Pulmonary artery endothelial cell (primary cell): ENCODE data around the gene GAN. TPM values are rescaled to one million over a fixed set of nuclear protein-coding genes. Genes with fewer than 3 reads are reported as not detected.
"Not testable (repeated sequence)": the region's sequence is repeated elsewhere in the genome, so short reads cannot be mapped to it uniquely, and the experiment has no call there.

Source experiments
- DNase-seq: peaks from one replicate; pipeline ENCODE4 v3.0.0-alpha.2; 2011; ENCODE audit warnings: low read depth, low spot score
- total RNA-seq: library from RNA; depleted of rRNA; stranded (reverse); fragments of >200 nt; gene quantifications from 2 replicates; pipeline ENCODE4 v1.2.3, GENCODE V29; 2014

GAN gene
- total RNA-seq, 1 donor from 2014 or later, result 11.6 TPM

DNA sequence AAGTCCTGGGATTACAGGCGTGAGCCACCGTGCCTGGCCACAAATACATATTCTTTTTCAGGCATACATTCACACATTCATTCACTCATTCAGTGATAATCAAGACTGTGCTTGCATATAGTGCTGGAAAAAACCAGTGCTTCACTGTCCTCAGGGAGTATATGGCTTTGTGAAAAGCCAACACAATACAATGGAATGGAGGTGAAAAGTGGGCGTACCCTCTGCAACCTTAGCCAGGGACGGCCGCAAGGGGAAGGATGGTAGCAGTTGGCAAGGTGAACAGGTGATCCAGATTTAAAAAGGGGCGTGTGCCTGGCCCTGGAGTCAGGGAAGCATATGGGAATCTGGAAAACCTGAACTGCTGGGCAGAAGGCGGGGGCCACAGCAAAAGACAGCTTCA lies 18.1 kb upstream of the GAN start:
- DNase-seq, result no peak

DNA sequence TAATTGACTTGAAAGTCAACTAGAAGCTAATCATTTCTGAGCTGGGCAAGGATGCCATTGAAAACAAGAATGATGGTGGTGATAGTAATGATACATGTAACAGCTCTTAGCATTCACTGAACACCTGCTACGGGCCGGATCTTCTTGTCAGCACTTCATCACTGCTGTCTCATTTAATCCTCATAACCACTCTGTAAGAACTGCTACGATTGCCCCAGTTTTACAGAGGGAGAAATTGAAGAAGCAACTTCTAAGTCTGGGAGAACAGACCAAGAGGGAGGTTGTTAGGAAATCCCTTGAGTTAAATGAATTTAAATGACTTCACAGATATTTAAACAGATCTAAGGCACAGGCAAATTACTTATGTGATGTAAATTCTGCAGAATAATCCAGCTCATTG lies 7.0 kb upstream of the GAN start:
- DNase-seq, result no peak

DNA sequence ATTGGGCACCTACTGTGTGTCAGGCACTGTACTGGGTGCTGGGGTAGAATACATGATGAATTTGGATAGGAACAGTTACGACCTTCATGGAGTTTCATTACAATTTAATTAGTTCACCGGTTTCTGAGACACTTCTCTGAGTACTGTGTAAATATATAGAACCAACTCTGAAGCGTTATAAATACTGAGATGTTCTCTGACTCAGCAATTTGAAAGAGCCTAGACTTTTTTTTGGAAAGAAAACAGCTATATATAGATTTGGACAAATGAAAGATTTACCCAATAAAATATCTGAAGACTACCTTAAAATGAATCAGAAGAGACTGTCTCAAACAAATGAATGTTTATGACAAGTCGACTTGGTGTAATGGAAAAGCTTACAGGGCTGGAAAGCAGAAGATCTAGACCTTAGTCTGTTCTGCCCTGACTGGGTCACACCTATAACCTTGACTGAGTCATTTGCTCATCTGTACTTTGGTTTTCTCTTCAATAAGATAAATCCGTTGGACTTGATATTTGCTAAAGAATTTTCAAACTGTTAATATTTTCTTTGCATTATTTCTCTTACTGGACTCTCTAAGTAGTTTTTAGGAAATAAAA lies 4.6 kb upstream of the GAN start:
- DNase-seq, result no peak

DNA sequence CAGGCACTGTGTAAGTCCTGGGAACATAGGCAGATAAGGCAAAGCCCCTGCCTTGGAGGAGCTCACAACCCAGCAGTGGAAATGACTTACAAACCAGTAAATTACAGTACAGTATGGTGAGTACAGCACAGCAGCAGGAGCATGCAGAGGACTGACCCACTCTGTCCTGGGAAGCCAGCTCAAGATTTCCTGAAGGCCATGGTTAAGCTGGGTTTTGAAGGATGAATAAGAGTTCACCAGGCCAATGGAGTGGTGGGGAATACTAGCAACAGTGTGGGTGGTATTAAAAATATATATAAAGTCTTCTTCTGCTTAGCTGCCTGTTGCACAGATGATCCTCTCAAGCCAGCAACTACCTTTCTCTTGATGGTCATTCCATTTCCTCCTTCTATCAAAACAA lies 3.0 kb upstream of the GAN start:
- DNase-seq, result no peak

DNA sequence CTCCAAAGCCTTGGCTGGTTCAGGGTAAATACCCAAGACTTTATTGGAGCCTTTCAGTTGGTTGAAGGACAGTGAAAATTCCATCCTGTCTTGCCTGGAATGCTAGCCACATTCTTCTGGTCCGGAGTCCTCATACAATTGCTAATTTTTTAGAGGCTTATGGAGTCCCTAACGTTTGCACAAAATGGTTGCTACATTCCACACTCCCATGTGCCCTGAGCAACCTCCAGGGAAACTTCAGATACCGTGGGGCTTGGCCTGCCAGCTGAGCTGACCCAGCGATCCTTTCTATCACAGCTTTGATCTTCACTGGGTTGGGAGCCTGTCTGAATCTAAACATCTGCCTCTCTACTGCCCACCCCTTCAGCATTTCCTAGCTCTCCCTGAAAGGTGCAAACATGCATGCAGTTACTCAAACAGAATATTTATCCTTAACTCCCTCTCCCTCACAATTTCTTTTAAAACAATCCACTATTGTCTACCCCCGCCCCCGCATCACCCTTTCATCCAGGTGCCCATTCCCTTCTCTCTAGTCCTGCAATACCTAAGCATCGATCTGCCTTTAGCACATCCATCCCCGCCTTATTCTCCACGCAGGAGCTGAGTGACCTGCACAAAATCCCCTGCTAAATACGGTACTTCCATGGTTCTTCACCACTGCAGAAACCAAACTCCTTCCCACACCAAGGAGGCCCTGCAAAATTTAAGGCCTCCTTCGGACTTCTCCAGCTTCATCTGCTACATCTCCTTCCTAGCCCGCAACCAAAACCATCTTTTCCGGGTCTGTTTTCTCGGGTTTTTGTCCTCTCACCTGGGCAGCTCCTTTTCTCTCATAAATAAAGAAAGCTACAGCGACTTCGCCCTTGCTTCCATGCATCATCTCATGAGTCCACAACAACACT lies 810 bp upstream of the GAN start:
- DNase-seq, result no peak

DNA sequence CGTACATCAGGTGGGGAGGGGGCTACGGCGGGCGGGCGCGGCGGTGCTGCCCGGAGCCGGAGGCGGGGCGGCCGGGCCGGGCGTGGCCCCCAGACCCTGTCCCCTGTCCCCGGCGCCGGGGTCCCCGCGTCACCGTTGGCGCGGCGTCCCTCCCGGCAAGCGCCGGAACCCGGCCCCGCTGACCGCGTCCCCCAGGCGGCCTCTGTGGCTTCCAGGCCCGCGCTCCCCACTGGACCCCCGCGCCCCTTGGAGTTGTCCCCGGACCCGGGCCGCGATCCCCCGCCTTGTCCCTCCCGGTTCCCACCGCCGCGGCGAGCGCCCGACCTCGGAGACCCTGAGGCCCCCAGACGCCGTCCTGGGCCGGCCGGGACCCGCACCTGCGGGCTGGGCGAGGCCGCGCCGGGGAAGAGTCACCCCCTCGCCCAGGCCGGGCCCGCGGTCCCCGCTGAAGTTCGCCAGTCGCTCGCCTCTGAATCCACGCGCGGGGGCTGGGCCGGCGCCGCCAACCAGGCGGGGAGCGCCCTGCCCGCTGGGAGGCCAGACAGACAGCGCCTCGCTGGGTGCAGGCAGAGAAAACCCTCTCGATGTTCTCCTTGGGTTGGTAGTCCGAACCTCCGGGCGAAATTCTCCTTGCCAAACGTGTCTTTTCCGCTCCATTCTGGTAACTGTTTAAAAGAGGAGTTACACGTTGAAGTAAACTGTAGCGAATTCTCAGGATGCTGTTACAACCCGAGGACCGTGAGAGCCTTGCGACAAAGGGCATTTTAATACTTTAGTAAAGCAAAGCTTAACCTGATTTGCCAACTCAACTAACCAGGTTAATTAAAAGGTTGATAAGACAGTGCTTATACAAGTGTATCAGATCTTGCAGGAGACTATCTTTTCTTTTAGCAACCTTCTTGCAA lies 761 bp downstream of the GAN start:
- DNase-seq, result no peak

DNA sequence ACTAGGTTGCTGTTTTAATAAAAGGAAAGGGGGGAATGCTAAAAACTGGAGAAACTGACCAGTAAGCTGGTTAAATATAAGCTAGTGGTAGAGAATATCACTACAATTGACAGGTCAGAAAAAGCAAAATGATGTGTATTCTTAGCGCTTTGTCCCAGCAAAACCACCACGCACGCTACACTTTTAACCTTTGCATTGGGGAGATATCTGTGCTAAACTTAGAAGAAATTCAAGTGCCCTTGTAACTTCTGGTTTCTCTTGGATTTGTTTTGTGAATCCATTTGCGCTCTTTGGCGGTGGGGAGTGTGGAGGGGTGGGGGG lies 1.4 kb downstream of the GAN start:
- no peak for DNase-seq

DNA sequence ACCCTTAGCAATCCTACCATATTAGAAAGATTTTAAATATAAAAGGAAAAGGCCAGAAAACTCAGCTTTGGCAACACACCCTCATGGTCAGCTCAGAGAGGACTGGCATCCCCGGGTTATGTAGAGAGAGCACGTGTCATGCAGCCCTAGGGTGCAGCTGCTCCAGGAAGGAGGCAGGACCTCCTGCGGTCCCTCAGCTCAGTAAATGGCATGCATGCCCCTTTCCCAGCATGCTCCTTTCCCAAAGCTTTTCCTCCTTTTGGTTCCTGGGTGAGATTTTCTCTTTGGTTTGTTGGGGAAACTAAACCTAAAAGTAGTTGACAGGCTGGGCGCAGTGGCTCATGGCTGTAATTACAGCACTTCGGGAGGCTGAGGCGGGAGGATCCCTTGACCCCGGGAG lies 3.9 kb downstream of the GAN start:
- DNase-seq, result no peak

DNA sequence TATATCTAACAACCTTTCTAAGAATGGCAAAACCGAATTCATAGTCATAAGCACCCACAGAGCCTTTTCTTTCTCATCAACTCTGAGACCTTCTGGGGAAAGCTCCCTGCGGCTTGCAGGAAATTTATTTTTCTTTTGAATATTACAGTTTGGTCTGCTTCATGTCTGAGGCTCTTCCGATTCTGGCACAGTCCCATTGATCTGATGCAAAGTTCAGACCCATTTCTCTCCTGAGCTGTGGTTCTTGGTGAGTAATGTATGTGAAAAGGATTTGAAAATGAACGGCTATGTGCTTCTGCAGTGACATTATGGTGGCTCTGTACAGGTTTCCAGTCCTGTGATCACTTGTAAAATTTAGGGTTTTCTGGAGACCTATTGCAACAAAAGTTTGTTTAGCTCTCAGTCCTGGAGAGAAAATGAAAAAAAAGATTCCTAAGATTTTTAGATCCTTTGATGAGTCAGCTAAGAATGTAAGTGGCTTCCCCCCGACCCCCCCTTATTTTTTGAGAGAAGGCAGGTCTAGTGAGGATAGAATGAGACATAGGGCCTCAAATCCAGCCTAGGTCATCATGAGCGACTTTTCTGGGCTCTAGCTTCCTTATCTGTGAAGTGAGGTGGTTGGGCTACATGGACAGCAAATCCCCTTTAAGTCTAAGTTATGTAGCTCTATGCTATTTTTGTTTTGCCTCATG lies 4.6 kb downstream of the GAN start:
- DNase-seq, result no peak

DNA sequence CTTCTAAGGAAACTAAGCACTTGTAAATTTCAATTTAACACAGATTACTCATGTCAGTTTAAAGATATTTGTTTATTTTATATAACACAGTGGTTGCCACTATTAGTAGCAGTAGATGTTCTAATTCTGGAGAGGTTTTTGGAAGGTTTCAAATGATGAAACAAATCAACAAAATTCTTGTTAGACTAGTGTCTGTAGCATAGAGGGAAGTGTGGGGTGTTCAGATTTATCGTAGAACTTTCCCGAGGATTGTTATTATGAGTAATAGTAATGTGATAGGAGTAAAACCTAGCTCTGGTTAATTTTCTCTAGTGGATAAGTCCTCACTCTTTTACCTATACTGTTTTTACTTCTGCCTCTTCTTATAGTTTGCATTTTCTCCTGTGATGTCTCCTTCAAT lies 6.3 kb downstream of the GAN start:
- DNase-seq, result no peak

DNA sequence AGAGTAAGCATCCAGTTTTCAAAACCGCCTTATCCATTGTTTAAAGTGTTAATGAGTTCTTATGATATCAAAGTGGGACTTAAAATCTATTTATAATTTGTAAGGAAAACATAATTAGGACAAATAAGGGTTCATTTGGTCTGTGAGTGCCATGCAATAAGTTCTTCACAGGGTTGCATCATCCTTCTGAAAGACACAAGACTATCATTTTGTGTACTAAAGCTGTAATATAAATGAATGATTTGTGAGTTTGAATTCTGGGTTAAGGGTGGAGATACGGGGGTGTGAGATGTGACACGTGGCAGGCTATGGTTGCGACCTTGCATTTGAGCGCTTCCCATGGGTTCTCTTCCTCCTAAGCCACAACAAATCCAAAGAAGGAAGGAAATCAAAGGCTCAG lies 6.8 kb downstream of the GAN start:
- DNase-seq, result no peak

DNA sequence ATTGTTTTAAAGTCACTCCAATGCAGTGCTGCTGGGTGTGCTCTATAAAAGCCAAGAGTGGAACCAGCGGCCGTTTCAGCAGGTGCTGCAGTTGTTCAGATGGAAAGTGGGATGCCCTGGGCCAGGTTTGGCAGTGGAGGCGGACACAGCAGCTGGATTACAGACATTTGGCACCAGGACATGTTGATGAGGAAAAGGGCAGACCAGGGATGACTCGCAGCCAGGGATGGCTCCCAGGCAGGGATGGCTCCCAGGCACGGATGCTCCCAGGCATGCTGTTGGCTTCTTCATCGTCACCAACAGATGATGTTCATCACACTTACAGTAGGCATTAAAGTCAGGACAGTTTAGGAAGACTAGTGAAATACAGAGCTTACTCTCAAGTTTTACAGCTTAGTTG lies 10.0 kb downstream of the GAN start:
- no peak for DNase-seq

DNA sequence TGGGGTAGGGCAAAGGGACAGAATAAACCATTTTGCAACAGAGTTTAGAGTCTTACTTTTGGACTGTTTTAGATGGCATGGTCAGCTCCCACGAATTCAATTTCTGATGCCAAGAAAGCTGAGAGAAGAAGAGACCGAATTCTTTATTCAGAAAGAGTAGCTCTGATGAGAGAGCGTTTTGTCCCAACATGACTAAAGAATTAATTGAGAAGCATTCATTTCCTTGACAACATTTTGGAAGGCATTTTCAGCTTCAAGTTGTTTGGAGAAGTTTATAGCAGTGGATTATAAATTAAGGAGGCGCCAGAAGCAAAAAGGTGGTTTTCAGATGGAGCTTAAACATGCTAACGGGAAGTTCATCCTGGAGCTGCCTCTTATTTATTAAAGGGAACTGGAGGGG lies 12.2 kb downstream of the GAN start:
- no peak for DNase-seq

DNA sequence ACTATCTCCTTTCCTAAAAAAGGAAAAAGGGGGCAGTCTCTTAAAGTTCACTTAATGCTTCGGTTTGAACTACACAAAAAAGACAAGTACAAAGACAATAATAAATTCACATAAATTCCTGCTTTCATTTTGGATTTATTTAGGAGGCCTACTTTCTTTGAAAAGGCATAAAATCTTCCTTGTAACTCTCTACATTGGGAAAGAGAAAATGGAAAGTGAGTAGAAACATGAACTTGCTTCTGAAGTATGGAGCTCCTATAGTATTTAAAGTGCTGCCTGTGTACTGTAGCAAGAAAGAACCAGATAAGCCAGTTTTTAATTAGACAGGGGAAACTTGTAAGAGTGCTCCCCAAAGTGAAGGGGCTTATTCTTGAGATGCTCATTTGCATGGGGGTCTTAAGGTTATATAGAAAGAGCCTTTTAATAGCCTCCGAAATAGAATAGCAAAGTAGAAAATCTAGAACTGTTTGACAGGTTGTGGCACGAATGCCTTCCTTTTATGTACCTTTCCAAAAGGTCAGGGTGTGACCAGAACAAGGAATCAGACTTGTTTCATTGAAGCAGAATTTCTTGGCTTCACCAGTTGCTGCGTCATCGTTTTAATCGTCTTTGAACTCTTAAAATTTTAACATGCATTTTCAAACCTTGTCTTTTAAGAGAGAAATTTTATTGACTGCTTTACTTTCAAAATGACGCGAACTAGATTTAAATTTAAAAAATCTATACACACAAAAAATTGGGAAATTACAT lies 12.9 kb downstream of the GAN start:
- no peak for DNase-seq

DNA sequence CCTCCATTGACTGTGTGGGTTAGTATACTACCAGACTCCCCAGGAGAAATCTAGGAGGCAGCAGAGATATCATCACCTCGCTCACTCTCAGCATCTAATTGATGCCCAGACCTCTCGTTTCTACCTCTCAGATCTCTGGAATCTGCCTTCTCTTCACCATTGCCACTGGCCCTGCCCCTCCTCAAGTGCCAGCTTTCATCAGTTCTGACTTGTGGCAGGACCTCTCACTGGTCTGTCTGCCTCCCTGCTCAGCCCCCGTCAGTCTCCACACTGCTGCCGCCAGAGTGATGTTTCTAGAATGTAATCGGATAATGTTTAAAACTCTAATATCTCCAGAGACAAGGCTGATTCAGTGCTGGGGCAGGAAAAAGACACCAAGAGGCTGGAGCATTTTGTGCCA lies 15.2 kb downstream of the GAN start:
- DNase-seq, result no peak

DNA sequence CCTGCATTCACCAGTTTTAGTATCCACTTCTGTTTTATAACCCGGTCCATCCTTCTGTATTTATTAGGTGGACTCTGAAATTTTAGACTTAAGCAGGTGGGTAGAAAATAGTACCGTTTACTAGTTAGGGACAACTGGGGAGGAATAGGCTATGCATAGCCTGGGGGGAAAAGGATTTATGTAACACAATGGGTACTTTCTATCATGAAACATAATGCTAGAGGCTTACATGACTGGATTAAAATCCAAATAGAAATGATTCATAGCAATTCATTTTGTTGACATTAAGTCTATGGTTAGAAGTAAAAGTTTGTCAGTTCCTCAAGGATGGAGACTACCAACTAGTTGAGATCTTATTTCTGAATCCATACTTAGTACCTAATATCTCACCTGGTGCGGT lies 18.6 kb downstream of the GAN start:
- DNase-seq, result no peak

DNA sequence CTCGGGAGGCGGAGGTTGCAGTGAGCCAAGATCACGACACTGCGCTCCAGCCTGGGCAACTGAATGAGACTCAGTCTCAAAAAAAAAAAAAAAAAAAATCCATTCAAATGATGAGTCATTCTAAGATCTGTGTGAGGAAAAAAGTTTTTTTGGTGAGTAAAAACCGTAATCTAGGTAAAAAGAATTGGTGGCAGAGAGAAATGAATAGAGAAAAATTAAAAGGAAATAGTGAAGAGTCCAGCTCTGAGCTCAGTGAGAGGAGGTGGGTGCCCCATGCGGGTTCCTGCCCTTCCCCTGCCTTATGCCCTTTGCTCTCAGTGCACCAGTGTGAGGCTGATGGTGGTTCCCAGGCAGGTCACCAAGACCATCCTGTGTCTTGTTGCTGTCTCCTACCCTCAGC lies 20.9 kb downstream of the GAN start:
- no peak for DNase-seq

DNA sequence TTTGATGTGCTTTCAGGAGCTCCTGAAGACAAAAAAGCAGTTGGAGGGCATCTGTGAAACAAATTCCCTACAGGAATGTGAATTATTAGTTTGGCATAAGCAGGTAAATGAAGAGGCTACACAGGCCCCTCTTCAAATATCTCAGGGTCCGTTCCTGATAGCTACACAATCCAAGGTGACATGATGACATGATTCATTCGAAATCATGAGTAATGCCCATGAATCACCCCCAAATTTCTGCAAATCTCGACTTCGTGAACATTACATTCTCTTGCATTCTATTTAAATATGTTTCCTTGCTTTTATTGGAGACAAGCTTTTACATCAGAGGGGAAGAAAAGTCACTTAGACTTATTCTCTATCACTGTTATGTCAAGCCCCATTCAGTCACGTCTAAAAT lies 22.3 kb downstream of the GAN start:
- DNase-seq, result no peak

DNA sequence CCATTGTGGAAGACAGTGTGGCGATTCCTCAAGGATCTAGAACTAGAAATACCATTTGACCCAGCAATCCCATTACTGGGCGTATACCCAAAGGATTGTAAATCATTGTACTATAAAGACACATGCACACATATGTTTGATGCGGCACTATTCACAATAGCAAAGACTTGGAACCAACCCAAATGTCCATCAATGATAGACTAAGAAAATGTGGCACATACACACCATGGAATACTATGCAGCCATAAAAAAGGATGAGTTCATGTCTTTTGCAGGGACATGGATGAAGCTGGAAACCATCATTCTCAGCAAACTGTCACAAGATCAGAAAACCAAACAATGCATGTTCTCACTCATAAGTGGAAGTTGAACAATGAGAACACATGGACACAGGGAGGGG lies 30.4 kb downstream of the GAN start:
- not testable (repeated sequence) for DNase-seq

DNA sequence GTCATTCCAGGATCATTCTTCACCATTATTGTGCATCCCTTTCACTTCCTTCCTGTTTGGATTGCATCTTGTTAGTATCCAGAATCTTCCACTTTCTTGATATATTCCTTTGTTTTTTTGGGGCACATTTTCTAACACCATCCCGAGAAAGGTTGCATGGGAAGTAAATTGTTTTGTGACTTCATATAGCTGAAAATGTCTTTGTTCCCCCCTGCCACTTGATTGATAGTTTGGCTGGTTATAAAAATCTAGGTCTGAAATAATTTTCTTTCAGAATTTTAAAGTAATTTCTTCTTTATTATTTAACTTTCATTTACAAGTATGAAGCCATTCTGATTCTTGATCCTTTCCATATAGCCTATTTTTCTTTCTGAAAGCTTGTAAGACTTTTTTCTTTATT lies 32.7 kb downstream of the GAN start:
- no peak for DNase-seq
